Neural progenitor cell (in vitro differentiated cells): Measurements from ENCODE around the gene PCSK4. TPM values are rescaled to one million over a fixed set of nuclear protein-coding genes. Genes with fewer than 3 reads are reported as not detected.

ENCODE experiments used
- DNase-seq: peaks from one replicate; pipeline ENCODE4 v3.0.0-alpha.2; 2016; ENCODE audit warnings: low spot score
- H2AFZ ChIP-seq: fragments of 200-600 bp; sonication (generic); replicated peaks from 2 replicates; pipeline ENCODE4 v1.6.1; 2016; ENCODE audit warnings: antibody characterized with exemption
- H3F3A ChIP-seq: fragments of 200-600 bp; sonication (generic); 2 replicates; pipeline ENCODE4 v1.6.1; 2016; ENCODE audit warnings: antibody characterized with exemption, low read depth
- H3K27ac ChIP-seq: fragments of 200-600 bp; sonication (generic); 2 replicates; pipeline ENCODE4 v1.5.1; 2016; ENCODE audit warnings: mild to moderate bottlenecking
- H3K27me3 ChIP-seq: fragments of 200-600 bp; sonication (generic); 2 replicates; pipeline ENCODE4 v1.6.1; 2016; ENCODE audit warnings: mild to moderate bottlenecking, moderate library complexity
- H3K36me3 ChIP-seq: fragments of 200-600 bp; sonication (generic); 2 replicates; pipeline ENCODE4 v1.5.1; 2016
- H3K4me1 ChIP-seq: fragments of 200-600 bp; sonication (generic); 2 replicates; pipeline ENCODE4 v1.6.1; 2016; ENCODE audit warnings: mixed run types
- H3K4me2 ChIP-seq: fragments of 200-600 bp; sonication (generic); 2 replicates; pipeline ENCODE4 v1.6.1; 2016
- H3K4me3 ChIP-seq: fragments of 200-600 bp; sonication (generic); 2 replicates; pipeline ENCODE4 v1.5.1; 2016
- H3K79me2 ChIP-seq: fragments of 200-600 bp; sonication (generic); 2 replicates; pipeline ENCODE4 v1.6.1; 2016; ENCODE audit warnings: low read depth
- H3K9ac ChIP-seq: fragments of 200-600 bp; sonication (generic); 2 replicates; pipeline ENCODE4 v1.6.1; 2016
- H3K9me3 ChIP-seq: fragments of 200-600 bp; sonication (generic); 2 replicates; pipeline ENCODE4 v1.5.1; 2016; ENCODE audit warnings: low read depth
- H4K20me1 ChIP-seq: fragments of 200-600 bp; sonication (generic); 2 replicates; pipeline ENCODE4 v1.6.1; 2016; ENCODE audit warnings: low read depth
- H3K27ac Mint-ChIP-seq: 3 replicates; pipeline ENCODE4 v1.8.0; 2021; ENCODE audit warnings: mixed read lengths
- H3K27me3 Mint-ChIP-seq: 2 replicates; pipeline ENCODE4 v1.8.0; 2022; ENCODE audit warnings: low read depth, mild to moderate bottlenecking, inconsistent platforms, moderate library complexity, mixed read lengths; ENCODE audit not compliant: insufficient read depth
- H3K36me3 Mint-ChIP-seq: 3 replicates; pipeline ENCODE4 v1.8.0; 2021; ENCODE audit warnings: mixed read lengths
- H3K4me1 Mint-ChIP-seq: 3 replicates; pipeline ENCODE4 v1.8.0; 2021; ENCODE audit warnings: mixed read lengths
- H3K4me3 Mint-ChIP-seq: 3 replicates; pipeline ENCODE4 v1.8.0; 2021; ENCODE audit warnings: mild to moderate bottlenecking, moderate library complexity, mixed read lengths
- H3K9me3 Mint-ChIP-seq: 3 replicates; pipeline ENCODE4 v1.8.0; 2020; ENCODE audit warnings: mixed read lengths
- CTCF ChIP-seq: fragments of 200-600 bp; sonication (generic); IDR thresholded peaks from 2 replicates; pipeline ENCODE4 v1.5.1; 2017; ENCODE audit warnings: antibody characterized with exemption, mild to moderate bottlenecking
- EZH2 ChIP-seq: fragments of 200-600 bp; sonication (generic); IDR thresholded peaks from 2 replicates; pipeline ENCODE4 v1.6.1; 2017; ENCODE audit warnings: antibody characterized with exemption, mild to moderate bottlenecking, moderate library complexity
- EZH2phosphoT487 ChIP-seq: fragments of 200-600 bp; sonication (generic); IDR thresholded peaks from 2 replicates; pipeline ENCODE4 v1.6.1; 2017; ENCODE audit warnings: antibody characterized with exemption
- total RNA-seq: library from RNA; depleted of rRNA; stranded (reverse); fragments of >200 nt; gene quantifications from 2 replicates; pipeline ENCODE4 v1.2.3, GENCODE V29; 2015; ENCODE audit warnings: low replicate concordance

Gene PCSK4
- total RNA-seq, 1 donor from 2014 or later: 3.6 TPM

GRCh38 chr19:1467490-1468273, 22.5 kb downstream of the PCSK4 start:
- Mint-ChIP-seq H3K4me1 (peaks cover 4% of the 10 kb centered on the region), H3K27ac (no peak overlapping the region)
- H3K27me3 ChIP-seq: peaks cover 99% of the 10 kb centered on the region

GRCh38 chr19:1467215-1467489, 23.0 kb downstream of the PCSK4 start:
- Histone ChIP-seq H4K20me1 (peaks cover 92% of the 10 kb centered on the region), H3K4me1 (peaks cover 42% of the 10 kb centered on the region), H3K36me3 (no peaks in the 10 kb centered on the region)

More at GRCh38 chr19:1467490-1468273, 22.5 kb downstream of the PCSK4 start:
- Histone ChIP-seq H2AFZ (no peak overlapping the region), H3F3A (peaks cover 50% of the 10 kb centered on the region), H3K27ac (no peak overlapping the region), H3K4me3 (peak overlapping the region; percentile 37), H3K4me2 (peak overlapping the region; percentile 72), H4K20me1 (peaks cover 95% of the 10 kb centered on the region), H3K79me2 (no peaks in the 10 kb centered on the region), H3K36me3 (no peaks in the 10 kb centered on the region), H3K4me1 (peaks cover 43% of the 10 kb centered on the region), H3K9me3 (no peaks in the 10 kb centered on the region), H3K9ac (no peak overlapping the region)
- H3K4me3 Mint-ChIP-seq: no peak overlapping the region
- H3K27me3 Mint-ChIP-seq: peaks cover 26% of the 10 kb centered on the region
- peak; percentile 97 for TF ChIP-seq EZH2
- TF ChIP-seq EZH2phosphoT487: peak; percentile 89
- TF ChIP-seq CTCF: peak; percentile 9
- DNase-seq: peak; percentile 66
- no peaks in the 10 kb centered on the region for H3K9me3 Mint-ChIP-seq
- H3K36me3 Mint-ChIP-seq: peaks cover 1% of the 10 kb centered on the region

GRCh38 chr19:1466461-1467214, 23.5 kb downstream of the PCSK4 start:
- Histone ChIP-seq H3K4me3 (peak overlapping the region; percentile 37), H3K9me3 (no peaks in the 10 kb centered on the region), H4K20me1 (peaks cover 88% of the 10 kb centered on the region), H3K79me2 (no peaks in the 10 kb centered on the region), H3K4me1 (peaks cover 37% of the 10 kb centered on the region), H3K9ac (no peak overlapping the region), H3K27ac (no peak overlapping the region), H2AFZ (no peak overlapping the region), H3K27me3 (peaks cover 91% of the 10 kb centered on the region), H3K4me2 (peak overlapping the region; percentile 72), H3K36me3 (no peaks in the 10 kb centered on the region), H3F3A (peaks cover 47% of the 10 kb centered on the region)
- DNase-seq: peak; percentile 58
- no peak overlapping the region for H3K27ac Mint-ChIP-seq
- TF ChIP-seq EZH2 (peak; percentile 89), EZH2phosphoT487 (peak; percentile 58), CTCF (no peak)
- peaks cover 1% of the 10 kb centered on the region for H3K36me3 Mint-ChIP-seq
- no peaks in the 10 kb centered on the region for H3K9me3 Mint-ChIP-seq
- H3K4me3 Mint-ChIP-seq: no peak overlapping the region
- H3K27me3 Mint-ChIP-seq: peaks cover 24% of the 10 kb centered on the region
- H3K4me1 Mint-ChIP-seq: peaks cover 4% of the 10 kb centered on the region

More at GRCh38 chr19:1467215-1467489, 23.0 kb downstream of the PCSK4 start:
- Histone ChIP-seq H3K9me3 (no peaks in the 10 kb centered on the region), H2AFZ (no peak overlapping the region), H3K27ac (no peak overlapping the region), H3K4me3 (peak overlapping the region; percentile 37), H3F3A (peaks cover 50% of the 10 kb centered on the region), H3K4me2 (peak overlapping the region; percentile 72), H3K27me3 (peaks cover 96% of the 10 kb centered on the region), H3K9ac (no peak overlapping the region), H3K79me2 (no peaks in the 10 kb centered on the region)
- peaks cover 4% of the 10 kb centered on the region for H3K4me1 Mint-ChIP-seq
- no peak overlapping the region for H3K4me3 Mint-ChIP-seq
- peaks cover 1% of the 10 kb centered on the region for H3K36me3 Mint-ChIP-seq
- TF ChIP-seq EZH2phosphoT487: no peak
- TF ChIP-seq CTCF: no peak
- TF ChIP-seq EZH2: no peak
- H3K9me3 Mint-ChIP-seq: no peaks in the 10 kb centered on the region
- DNase-seq: no peak
- H3K27me3 Mint-ChIP-seq: peaks cover 24% of the 10 kb centered on the region
- H3K27ac Mint-ChIP-seq: no peak overlapping the region
